Measurements from ENCODE around the gene SCN3B.

- no peak for TF ChIP-seq CTCF (conservative IDR thresholded peaks at IDR 0.05; ENCODE audit: low read length)
- no peak for TF ChIP-seq EZH2phosphoT487 (IDR thresholded peaks at IDR 0.05; ENCODE audit: borderline replicate concordance, low read depth, low read length)
Measured at GRCh38 chr11:123607781-123608180, 46.6 kb downstream of the SCN3B start.

Data from OCI-LY7 (cell line).